Gastroesophageal sphincter (tissue), 3 donors: ENCODE results near the gene DNAH10.

Source experiments
- EP300 ChIP-seq: sonication (generic); formaldehyde crosslinking; IDR thresholded peaks from one replicate; pipeline ENCODE4 v1.6.1; 2017; ENCODE audit warnings: antibody characterized with exemption, mild to moderate bottlenecking
- POLR2A ChIP-seq, 2 donors: fragments of 450-650 bp; IDR thresholded peaks; one replicate each; pipeline ENCODE4 v1.6.1; 2017; ENCODE audit warnings: antibody characterized with exemption in 2 of 2, mild to moderate bottlenecking in 2 of 2, moderate library complexity in 1 of 2
- POLR2AphosphoS5 ChIP-seq: sonication (generic); formaldehyde crosslinking; IDR thresholded peaks from one replicate; pipeline ENCODE4 v1.6.1; 2017; ENCODE audit warnings: antibody characterized with exemption
- TF ChIP-seq, protein P1 (sequence below), 4 experiments: fragments of 200-600 bp in 2 of 4; fragments of 450-650 bp in 2 of 4; sonication (generic) in 1 of 4; IDR thresholded peaks; one replicate each; pipeline ENCODE4 v1.5.1; 2017 to 2019; ENCODE audit warnings: antibody characterized with exemption in 4 of 4, mild to moderate bottlenecking in 2 of 4, moderate library complexity in 2 of 4

DNA sequence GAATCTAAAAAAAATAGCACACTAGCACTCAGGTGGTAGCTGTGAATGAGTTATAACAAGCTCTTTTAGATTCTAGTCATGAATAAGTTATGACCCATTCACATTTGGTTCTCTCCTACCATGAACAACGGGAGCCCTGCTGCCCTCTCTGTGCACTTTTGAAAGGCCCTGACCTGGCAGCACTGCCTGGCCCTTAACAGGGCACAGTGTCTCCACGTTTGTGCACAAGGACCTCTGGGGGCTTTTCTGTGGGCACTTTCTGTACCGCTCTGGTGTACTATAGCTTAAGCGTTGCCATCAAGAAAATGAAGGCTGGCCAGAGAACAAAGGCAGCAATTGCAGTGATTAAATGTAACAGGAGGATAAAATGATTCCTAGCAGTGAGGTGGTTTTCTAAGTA lies 189.4 kb downstream of the DNAH10 start:
- TF ChIP-seq, protein P1, sequence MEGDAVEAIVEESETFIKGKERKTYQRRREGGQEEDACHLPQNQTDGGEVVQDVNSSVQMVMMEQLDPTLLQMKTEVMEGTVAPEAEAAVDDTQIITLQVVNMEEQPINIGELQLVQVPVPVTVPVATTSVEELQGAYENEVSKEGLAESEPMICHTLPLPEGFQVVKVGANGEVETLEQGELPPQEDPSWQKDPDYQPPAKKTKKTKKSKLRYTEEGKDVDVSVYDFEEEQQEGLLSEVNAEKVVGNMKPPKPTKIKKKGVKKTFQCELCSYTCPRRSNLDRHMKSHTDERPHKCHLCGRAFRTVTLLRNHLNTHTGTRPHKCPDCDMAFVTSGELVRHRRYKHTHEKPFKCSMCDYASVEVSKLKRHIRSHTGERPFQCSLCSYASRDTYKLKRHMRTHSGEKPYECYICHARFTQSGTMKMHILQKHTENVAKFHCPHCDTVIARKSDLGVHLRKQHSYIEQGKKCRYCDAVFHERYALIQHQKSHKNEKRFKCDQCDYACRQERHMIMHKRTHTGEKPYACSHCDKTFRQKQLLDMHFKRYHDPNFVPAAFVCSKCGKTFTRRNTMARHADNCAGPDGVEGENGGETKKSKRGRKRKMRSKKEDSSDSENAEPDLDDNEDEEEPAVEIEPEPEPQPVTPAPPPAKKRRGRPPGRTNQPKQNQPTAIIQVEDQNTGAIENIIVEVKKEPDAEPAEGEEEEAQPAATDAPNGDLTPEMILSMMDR (IDR thresholded peaks at IDR 0.05) = no peak
- TF ChIP-seq EP300 (no peak), POLR2A (IDR thresholded peaks at IDR 0.05) (no peak), POLR2AphosphoS5 (no peak)
